Measurements from ENCODE around the gene NR2E1. TPM values are rescaled to one million over a fixed set of nuclear protein-coding genes. Genes with fewer than 3 reads are reported as not detected.

Gene NR2E1
- polyA plus RNA-seq, 1 of the 3 experiments (the other 2 are of a cell fraction): not detected

DNA sequence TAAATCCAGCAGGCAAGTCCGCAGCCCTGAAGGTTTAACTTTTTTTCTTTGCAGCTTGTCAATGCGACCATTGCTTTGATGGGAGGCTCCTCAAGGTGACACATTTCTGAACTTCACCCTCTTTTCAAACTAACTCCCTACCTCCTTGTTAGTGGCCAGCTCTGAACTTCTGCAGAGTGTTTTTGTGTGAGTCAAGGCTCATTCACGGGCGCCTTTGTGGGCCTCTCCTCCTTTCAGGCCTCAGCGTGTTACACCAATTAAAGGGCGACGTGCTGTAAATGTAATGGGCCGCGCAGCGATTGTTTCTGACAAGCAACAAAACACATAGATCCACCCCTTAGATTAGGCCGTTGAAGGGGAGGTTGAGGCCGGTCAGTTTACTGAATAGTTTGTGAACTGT lies 45.5 kb upstream of the NR2E1 start:
- no peaks in the 10 kb centered on the region for H3K9me2 ChIP-seq
- no peaks in the 10 kb centered on the region for H3K9me3 ChIP-seq
- no peak overlapping the region for H2AFZ ChIP-seq (ENCODE audit: low read depth)
- no peaks in the 10 kb centered on the region for H4K20me1 ChIP-seq (ENCODE audit: insufficient read depth)
- H3F3A ChIP-seq (replicated peaks; ENCODE audit: insufficient read depth): no peaks in the 10 kb centered on the region
- ChIA-PET CTCF (interaction anchor here (0.5 to 0.9 kb wide), 3 partner anchors 404 to 536 kb away, joined by 3 to 4 read pairs (median 3); no protein-coding TSS in a partner anchor), POLR2A (no interaction called here)
- no peak for TF ChIP-seq GATA2 (CRISPR knock-in tag; IDR thresholded peaks at IDR 0.05)
- TF ChIP-seq RCOR1 (IDR thresholded peaks at IDR 0.05; ENCODE audit: low read length): no peak
- TF ChIP-seq REST (IDR thresholded peaks at IDR 0.05; ENCODE audit: low read depth, low read length): no peak
- TF ChIP-seq MXI1 (IDR thresholded peaks at IDR 0.05; ENCODE audit: low read depth, low read length): no peak
- TF ChIP-seq TCF12 (IDR thresholded peaks at IDR 0.05): no peak
- TF ChIP-seq RAD21 (IDR thresholded peaks at IDR 0.05; ENCODE audit: low read length): no peak
- TF ChIP-seq FOSL2 (IDR thresholded peaks at IDR 0.05; ENCODE audit: borderline replicate concordance, low read depth): no peak
- TF ChIP-seq POLR2AphosphoS5 (IDR thresholded peaks at IDR 0.05; ENCODE audit: low read depth, low read length): no peak
- no peak for TF ChIP-seq TAF1 (IDR thresholded peaks at IDR 0.05; ENCODE audit: borderline replicate concordance, low read depth, low read length)
- TF ChIP-seq FOXJ3 (CRISPR knock-in tag; IDR thresholded peaks at IDR 0.05): no peak
- no peak for TF ChIP-seq EZH2phosphoT487 (IDR thresholded peaks at IDR 0.05; ENCODE audit: borderline replicate concordance, low read depth)
- TF ChIP-seq NFIC (IDR thresholded peaks at IDR 0.05; ENCODE audit: borderline replicate concordance): no peak
- H3K9ac ChIP-seq: no peak overlapping the region
- no peaks in the 10 kb centered on the region for H3K36me3 ChIP-seq (replicated peaks in 1 of 2; ENCODE audit: control insufficient read depth in 1 of 2, insufficient read depth in 2 of 2, low read length in 1 of 2)
- no peak for DNase-seq
- WGBS (ENCODE audit: low lambda C conversion rate): 95% methylated on average over 12 of the region's 12 CpGs
- no peak overlapping the region for H3K4me3 ChIP-seq (ENCODE audit: low read depth in 2 of 2, low read length in 1 of 2)
- H3K27me3 ChIP-seq (ENCODE audit: insufficient read depth): peaks cover 35% of the 10 kb centered on the region
- peaks cover 0 to 28% of the 10 kb centered on the region in 2 experiments; a peak in 2 of 4 replicates for H3K4me1 ChIP-seq (ENCODE audit: control insufficient read depth in 1 of 2, insufficient read depth in 2 of 2, low read depth in 1 of 2, low read length in 1 of 2)
- H3K27ac ChIP-seq (ENCODE audit: low read depth in 2 of 2, low read length in 1 of 2): no peak overlapping the region
- H3K79me2 ChIP-seq (ENCODE audit: insufficient read depth): no peaks in the 10 kb centered on the region
- no peak overlapping the region for H3K4me2 ChIP-seq

DNA sequence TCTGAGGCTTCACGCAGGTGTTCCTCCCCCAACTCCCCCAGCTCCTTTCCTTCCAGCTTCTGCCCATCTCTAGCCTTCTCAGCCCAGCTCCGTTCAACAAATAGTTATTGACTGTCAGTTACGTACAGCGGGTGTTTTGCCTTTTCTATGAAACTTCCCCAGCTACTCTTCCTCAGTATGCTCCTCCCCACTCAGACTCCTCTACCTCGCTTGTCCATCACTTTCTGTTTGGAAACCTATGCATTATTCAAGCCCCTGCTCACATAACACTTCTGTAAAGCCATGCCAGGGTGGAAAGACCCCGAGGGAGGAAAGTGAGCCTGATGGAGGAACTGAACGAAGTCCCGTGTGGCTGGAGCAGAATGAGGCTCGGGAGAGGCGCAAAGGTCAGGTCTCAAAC lies 44.2 kb upstream of the NR2E1 start:
- no peak overlapping the region for H3K4me3 ChIP-seq (ENCODE audit: low read depth in 2 of 2, low read length in 1 of 2)
- H3K9me2 ChIP-seq: no peaks in the 10 kb centered on the region
- no peak overlapping the region for H2AFZ ChIP-seq (ENCODE audit: low read depth)
- no peaks in the 10 kb centered on the region for H3K79me2 ChIP-seq (ENCODE audit: insufficient read depth)
- ChIA-PET CTCF (interaction anchor here (1.1 to 1.3 kb wide), 2 partner anchors 9 to 369 kb away, joined by 3 to 4 read pairs; no protein-coding TSS in a partner anchor), POLR2A (no interaction called here)
- TF ChIP-seq EZH2phosphoT487 (IDR thresholded peaks at IDR 0.05; ENCODE audit: borderline replicate concordance, low read depth) (no peak), MEF2A (IDR thresholded peaks at IDR 0.05; ENCODE audit: borderline replicate concordance, low read depth) (no peak), NRF1 (IDR thresholded peaks at IDR 0.05; ENCODE audit: low read depth, low read length) (no peak), ZBTB33 (IDR thresholded peaks at IDR 0.05; ENCODE audit: borderline replicate concordance, low read depth) (no peak), RAD21 (IDR thresholded peaks at IDR 0.05; ENCODE audit: low read length) (no peak)
- TF ChIP-seq, protein P1, sequence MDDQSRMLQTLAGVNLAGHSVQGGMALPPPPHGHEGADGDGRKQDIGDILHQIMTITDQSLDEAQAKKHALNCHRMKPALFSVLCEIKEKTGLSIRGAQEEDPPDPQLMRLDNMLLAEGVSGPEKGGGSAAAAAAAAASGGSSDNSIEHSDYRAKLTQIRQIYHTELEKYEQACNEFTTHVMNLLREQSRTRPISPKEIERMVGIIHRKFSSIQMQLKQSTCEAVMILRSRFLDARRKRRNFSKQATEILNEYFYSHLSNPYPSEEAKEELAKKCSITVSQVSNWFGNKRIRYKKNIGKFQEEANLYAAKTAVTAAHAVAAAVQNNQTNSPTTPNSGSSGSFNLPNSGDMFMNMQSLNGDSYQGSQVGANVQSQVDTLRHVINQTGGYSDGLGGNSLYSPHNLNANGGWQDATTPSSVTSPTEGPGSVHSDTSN (IDR thresholded peaks at IDR 0.05): no peak
- H3F3A ChIP-seq (replicated peaks; ENCODE audit: insufficient read depth): no peaks in the 10 kb centered on the region
- H3K27ac ChIP-seq (ENCODE audit: low read depth in 2 of 2, low read length in 1 of 2): no peak overlapping the region
- DNase-seq: no peak
- no peak overlapping the region for H3K9ac ChIP-seq
- no peaks in the 10 kb centered on the region for H3K36me3 ChIP-seq (replicated peaks in 1 of 2; ENCODE audit: control insufficient read depth in 1 of 2, insufficient read depth in 2 of 2, low read length in 1 of 2)
- H3K27me3 ChIP-seq (ENCODE audit: insufficient read depth): peaks cover 22% of the 10 kb centered on the region
- 86% methylated on average over 10 of the region's 10 CpGs for WGBS (ENCODE audit: low lambda C conversion rate)
- no peaks in the 10 kb centered on the region for H4K20me1 ChIP-seq (ENCODE audit: insufficient read depth)
- no peaks in the 10 kb centered on the region for H3K9me3 ChIP-seq
- no peak overlapping the region for H3K4me2 ChIP-seq
- peaks cover 0 to 24% of the 10 kb centered on the region in 2 experiments; a peak in 2 of 4 replicates for H3K4me1 ChIP-seq (ENCODE audit: control insufficient read depth in 1 of 2, insufficient read depth in 2 of 2, low read depth in 1 of 2, low read length in 1 of 2)
